GM21360 (cell line): Measurements from ENCODE around the gene POTEH.
"Not testable (repeated sequence)": the region's sequence is repeated elsewhere in the genome, so short reads cannot be mapped to it uniquely, and the experiment has no call there.

Experiments used
- ATAC-seq: cut with Tn5 transposase; IDR thresholded peaks from one replicate; pipeline ENCODE4 v1.9.1; 2021; ENCODE audit warnings: mild to moderate bottlenecking, moderate library complexity; ENCODE audit not compliant: unreplicated experiment

POTEH gene

GRCh38 chr22:15734411-15734810 is 44.6 kb downstream of the POTEH start:
- ATAC-seq = not testable (repeated sequence)

DNA sequence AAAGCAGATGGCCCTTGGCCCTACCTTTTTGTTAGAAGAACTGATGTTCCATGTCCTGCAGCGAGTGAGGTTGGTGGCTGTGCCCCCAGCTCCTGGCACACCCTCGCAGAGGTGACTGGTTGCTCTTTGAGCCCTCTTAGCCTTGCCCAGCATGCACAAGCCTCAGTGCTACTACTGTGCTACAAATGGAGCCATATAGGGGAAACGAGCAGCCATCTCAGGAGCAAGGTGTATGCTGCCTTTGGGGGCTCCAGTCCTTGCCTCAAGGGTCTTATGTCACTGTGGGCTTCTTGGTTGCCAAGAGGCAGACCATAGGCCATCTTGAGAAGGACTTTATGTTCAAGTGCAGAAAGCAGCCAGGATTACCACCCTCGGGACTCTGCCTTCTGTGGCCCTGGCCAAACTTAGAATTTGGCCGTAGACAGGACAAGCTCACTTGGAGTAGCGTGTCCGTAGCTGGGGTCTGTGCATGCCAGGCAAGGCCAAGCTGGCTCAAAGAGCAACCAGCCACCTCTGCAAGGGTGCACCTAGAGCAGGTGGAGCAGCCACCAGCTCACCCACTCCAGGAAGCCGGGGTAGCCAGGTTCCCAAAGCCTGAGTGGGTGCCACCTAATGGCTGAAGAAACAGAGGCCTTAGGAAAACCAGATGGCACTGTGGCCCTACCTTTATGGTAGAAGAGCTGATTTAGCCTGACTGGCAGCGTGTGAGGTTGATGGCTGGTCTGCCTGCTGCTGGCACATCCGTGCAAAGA is 48.5 kb downstream of the POTEH start:
- ATAC-seq = not testable (repeated sequence)

DNA sequence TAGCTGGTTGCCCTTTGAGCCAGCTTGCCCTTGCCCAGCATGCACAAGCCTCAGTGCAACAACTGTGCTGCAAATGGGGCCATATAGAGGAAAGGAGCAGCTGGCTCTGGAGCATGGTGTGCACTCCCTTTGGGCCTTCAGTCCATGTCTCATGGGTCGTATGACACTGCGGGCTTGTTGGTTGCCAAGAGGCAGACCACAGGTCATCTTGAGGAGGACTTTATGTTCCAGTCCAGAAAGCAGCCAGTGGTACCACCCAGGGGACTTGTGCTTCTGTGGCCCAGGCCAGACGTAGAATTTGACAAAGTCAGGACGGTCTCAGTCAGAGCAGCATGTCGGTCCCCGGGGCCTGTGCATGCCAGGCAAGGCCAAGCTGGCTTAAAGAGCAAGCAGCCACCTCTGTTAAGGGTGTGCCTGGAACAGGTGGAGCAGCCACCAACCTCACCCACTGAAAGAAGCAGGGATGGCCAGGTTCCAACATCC is 49.1 kb downstream of the POTEH start:
- not testable (repeated sequence) for ATAC-seq

- ATAC-seq = not testable (repeated sequence)
These were observed 58.0 kb downstream of the POTEH start for GRCh38 chr22:15747636-15748323.

- not testable (repeated sequence) for ATAC-seq
These were observed 59.5 kb downstream of the POTEH start for GRCh38 chr22:15749181-15749970.

GRCh38 chr22:15759443-15760097 is 69.7 kb downstream of the POTEH start:
- not testable (repeated sequence) for ATAC-seq

DNA sequence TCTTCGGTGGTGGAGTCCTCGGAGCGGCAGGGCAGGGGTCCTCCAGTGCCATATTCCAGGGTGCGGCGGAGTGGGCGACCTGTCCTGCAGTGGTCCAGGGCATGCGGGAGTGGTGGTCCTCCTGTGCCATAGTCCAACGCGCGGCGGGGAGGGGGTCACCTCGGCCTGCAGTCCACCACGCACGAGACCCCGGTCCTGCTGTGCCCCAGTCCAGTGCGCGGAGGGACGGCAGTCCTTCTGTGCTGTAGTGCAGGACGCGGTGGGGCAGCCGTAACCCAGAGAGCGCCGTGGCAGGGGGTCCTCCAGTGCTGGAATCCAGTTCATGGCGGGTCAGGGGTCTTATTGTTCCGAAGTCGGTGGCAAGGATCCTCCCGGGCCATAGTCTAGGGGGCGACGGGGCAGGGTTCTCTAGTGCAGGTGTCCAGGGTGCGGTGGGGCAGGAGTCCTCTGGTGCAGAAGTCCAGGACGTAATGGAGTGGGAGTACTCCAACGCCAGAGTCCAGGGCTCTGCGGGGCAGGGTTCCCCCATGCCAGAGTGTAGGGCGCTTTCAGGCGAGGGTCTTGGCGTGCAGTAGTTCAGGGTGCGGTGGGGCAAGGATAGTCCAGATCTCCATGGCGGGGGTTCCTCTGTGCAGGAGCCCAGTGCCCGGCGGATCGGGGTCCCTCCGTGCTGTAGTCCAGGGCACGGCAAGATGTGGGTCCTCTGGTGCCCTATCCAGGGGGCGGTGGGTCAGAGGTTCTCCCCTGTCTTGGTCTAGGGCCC is 70.7 kb downstream of the POTEH start:
- not testable (repeated sequence) for ATAC-seq

DNA sequence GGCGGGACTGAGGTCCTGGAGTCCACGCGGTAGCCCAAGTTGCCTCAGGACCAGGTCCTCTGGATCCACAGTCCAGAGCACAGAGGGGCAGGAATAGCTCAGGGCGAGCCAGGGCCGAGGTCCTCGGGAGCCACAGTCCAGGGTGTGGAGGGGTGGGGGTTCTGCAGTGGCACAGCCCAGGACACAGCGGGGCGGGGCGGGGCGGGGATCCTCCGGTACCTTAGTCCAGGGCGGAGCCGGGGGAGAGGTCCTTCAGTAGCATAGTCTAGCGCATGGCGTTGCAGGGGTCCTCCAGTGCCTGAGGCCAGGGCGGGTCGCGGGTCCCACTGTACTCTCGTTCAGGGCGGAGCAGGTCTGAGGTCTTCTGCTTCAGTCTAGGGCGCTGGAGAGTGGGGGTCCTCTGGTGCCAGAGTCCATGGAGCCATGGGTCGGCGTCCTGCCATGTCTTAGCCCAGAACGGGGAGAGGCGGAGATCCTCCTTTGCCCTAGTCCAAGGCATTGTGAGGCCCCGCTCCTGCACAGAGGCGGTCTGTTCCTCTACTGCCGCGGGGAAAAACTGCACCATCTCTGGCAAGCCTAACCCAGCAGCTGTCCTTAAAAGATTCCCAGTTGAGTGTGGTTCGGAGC is 71.4 kb downstream of the POTEH start:
- not testable (repeated sequence) for ATAC-seq

GRCh38 chr22:15763559-15763958 is 73.7 kb downstream of the POTEH start:
- ATAC-seq = not testable (repeated sequence)
